ENCODE results near the gene SPDYE1. TPM values are rescaled to one million over a fixed set of nuclear protein-coding genes. Genes with fewer than 3 reads are reported as not detected.
"Not testable (repeated sequence)": the region's sequence is repeated elsewhere in the genome, so short reads cannot be mapped to it uniquely, and the experiment has no call there.

Gene SPDYE1, protein sequence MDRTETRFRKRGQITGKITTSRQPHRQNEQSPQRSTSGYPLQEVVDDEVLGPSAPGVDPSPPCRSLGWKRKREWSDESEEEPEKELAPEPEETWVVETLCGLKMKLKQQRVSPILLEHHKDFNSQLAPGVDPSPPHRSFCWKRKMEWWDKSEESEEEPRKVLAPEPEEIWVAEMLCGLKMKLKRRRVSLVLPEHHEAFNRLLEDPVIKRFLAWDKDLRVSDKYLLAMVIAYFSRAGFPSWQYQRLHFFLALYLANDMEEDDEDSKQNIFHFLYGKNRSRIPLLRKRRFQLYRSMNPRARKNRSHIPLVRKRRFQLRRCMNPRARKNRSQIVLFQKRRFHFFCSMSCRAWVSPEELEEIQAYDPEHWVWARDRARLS
- 0.13 TPM for total RNA-seq
- long read RNA-seq, partial matches to known transcripts = 0 of 21 reads
- long read RNA-seq, other reads (novel, unspliced or antisense) = 21 of 21 reads

DNA sequence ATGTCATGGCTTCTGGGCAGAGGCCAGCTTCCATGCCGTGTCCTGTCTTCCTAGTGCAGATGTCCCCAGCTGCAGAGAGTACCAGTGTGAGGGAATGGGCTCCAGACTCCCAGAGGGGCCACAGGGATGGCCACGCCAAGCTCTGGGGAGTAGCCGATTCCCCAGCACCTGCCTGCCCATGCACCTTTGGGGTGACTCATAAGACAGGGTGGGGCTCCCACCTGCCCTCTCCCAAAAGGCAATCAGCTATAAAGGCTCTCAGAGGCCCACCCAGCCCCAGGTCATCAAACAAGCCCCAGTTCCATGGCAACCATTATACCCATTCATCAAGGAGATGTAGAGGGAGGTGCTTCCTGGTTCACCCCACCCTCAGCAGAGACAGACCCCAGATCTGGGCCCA lies at the start of gene SPDYE1:
Gene SPDYE1 (plus strand): TSS at position 366 of the 400 bp plus-strand sequence. CDS start 2,053 bp downstream, outside the sequence.
- intact Hi-C loops (cut with DNase I); DNase-seq (ENCODE audit: low spot score): not testable (repeated sequence)

DNA sequence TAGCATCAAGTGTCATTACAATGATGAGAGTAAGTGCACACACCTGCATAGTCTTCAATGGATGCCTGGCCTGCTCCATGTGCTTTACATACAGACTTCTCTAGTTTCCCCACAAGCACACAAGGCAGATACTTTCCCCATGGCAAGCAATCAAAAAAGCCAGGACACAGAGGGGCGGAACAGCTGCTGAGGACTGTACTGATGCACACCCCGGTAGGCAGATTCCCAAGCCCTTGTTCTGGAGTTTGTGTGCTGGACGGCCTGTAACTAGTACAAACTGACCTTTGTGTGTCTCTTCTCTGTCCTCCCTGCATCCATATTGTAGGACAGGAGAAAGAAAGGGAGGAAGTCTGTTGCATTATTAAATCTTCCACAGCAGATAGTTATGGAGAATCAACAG lies 45.7 kb upstream of the SPDYE1 start:
- DNase-seq (ENCODE audit: low spot score) = no peak
- intact Hi-C loops (cut with DNase I) = no loop called here

DNA sequence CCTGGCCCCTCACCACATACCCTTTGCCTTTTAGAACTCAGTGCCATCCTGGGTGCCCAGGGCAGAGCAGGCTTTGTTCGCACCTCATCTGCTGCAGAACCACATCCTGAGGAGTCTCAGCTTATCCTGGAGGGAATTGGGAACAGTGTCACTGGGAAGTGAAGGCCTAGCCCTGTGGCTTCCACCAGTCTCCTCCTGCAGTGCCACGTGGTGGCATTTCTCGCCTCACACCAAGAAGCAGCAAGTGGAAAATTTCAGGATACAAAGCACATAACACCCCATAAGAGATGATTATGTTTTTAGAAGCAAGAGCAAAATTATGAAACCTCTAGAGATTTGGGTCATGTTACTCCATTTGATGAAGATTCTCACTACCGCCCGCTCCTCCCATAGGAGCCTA lies 44.6 kb upstream of the SPDYE1 start:
- DNase-seq (ENCODE audit: low spot score) = no peak
- intact Hi-C loops (cut with DNase I) = no loop called here

DNA sequence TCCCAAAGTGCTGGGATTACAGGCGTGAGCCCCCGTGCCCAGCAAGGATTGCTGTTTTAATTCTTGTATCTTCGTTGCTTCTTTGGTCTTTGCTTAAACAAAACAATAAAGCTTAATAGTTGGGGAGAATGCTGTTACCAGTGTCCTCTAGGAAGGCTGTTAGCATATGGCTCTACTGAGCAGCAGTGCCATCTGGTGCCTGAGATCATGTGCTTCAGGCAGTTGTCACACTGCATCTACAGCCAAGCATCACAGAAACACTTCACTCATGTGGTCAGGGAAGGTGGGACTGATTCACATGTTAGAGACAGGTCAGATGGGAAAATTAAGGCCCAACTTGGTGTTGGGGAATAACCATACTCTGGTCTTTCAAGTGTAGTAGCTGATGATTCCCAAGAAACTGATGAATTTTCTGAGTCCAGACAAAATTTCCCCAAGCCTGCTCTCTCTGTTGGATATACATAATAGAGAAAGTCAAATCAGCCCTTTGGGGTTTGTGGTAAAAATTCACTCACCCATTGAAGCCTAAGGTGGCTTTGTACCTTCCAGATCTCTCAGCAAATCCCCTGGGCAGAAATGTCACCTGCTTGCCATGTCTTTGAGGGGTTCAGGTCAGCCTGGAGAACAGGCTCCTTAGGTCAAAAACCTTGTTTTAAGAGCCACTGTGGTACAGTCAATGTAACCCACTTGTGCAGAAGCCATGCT lies 43.0 kb upstream of the SPDYE1 start:
- intact Hi-C loops (cut with DNase I) = no loop called here
- DNase-seq (ENCODE audit: low spot score) = no peak

DNA sequence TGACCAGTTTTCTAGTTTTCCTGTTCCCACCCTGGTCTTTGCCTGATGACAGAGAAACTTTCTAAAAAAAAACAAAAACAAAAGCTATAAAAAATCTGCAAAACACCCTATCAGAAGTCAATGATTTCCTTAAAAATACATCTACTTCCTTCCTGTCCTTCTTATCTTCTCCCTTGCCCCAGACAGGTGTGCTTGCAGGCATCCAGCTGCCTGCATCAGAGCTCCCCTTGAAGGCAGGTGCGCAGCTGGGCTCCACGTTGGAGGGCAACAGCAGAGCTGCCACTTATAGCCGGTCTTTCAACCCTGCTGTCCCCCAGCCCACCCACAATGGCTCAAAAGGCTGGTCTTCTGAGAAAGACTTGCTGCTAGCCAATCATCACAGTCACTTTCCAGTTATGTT lies 41.7 kb upstream of the SPDYE1 start:
- no peak for DNase-seq (ENCODE audit: low spot score)
- intact Hi-C loops (cut with DNase I) = no loop called here

DNA sequence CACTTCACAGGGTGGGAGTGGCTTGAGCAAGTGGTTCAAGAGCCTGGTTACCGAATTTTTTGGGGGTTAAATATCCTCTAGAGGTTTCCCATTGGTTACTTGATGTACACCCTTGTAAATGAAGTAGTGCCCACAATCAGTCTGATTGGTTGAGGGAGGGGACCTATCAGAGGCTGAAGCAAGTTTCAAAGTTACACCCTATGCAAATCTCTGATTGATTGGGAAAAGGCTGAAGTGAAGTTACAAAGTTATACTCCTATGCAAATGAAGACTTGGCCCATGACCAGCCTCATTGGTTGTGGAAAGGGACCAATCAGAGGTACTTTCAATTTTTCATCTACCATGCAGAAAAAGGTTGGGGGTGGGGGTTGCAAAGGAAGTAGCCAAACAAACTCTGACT lies 36.8 kb upstream of the SPDYE1 start:
- DNase-seq (ENCODE audit: low spot score) = no peak
- intact Hi-C loops (cut with DNase I) = no loop called here

DNA sequence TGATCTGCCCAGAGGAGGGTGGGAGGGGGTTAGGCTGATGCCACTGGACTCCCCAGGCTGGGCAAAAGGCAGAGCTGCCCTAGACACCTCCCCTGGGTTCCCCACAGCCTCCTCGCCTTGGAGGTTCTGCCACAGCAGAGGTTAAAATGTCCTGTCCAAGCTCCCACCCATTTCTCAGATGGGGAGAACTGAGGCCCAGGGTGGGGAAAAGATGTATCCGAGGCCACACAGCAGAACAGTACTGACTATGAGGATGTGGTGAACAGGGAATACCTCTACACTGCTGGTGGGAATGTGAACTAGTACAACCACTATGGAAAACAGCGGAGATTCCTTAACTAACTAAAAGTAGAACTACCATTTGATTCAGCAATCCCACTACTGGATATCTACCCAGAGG lies 31.3 kb upstream of the SPDYE1 start:
- intact Hi-C loops (cut with DNase I); DNase-seq (ENCODE audit: low spot score): not testable (repeated sequence)

DNA sequence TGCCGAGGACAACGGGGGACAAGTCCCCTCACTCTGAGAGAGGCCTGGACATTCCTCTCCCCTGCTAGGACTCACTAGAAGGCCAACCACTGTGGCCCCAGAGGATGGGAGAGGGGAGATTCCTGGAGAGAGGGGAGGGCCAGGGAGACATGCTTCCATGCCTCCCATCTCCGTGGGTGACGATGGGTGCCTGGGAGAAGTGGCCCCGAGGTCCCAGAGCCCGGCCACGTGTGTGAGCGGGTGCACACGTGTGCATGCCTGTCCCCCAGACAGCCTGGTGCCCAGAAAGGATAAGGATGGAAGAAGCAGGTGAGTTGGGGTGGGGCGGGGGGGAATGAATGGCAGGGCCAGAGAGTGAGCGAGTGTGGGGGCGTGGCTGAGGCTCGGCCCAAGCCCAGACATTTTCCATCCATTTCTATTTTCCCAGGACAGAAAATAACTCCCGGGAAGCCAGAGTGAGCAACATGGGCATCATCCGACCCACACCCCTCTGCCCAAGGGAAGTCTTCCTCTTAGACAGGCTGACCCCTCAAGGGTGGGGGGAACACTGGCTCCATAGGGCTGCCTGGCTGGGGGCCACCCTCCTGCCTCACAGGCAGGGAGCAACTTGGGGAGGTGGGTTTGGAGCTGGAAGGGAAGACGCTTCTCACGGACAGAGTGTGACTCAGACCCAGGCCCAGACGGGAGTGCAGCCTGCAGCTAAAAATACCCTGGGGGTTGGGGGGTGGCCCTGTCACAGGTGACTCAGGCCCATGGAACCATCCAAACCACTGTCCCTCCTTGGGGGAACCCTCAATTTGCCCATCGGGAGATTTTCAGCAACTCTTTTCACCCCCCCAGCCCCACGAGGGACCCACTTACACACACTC lies 29.3 kb upstream of the SPDYE1 start:
- DNase-seq (ENCODE audit: low spot score); intact Hi-C loops (cut with DNase I): not testable (repeated sequence)

DNA sequence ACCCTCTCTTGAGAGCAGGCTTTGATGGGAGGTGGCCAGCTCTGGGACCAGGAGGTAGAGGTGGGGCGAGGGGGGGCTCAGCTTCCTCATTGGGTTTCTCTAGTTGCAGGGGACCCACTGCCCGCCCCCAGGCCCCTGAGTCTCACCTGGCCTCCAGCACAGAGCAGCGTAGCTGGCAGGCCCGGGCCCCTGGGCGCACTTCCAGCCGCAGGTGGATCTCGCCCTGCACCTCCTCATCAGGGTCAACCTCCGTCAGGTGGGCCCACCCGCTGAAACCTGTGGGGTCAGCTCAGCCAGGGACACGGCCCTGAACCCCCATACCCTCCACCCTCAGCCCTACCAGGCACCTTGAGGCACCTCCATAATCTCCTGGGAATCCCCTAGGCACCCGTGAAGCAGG lies 28.1 kb upstream of the SPDYE1 start:
- DNase-seq (ENCODE audit: low spot score); intact Hi-C loops (cut with DNase I): not testable (repeated sequence)

DNA sequence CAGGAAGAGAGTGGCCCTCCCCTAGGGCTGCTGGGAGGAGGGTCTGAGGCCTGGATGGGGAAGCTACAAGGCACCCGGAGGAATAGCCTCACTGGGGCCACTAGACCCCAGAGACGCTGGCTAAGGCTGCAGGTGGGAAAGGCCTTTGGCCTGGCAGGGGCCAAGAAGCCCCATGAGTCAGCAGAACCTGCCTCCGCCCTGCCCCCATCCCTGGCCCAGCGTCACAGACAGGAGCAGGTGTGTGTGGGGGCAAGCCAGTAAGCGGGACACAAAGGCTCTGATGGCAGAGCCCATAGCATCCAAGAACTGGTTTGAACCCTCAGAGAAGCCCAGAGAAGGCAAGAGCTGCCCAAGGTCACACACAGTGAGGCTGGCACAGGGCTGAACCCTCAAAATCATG lies 27.0 kb upstream of the SPDYE1 start:
- DNase-seq (ENCODE audit: low spot score); intact Hi-C loops (cut with DNase I): not testable (repeated sequence)

DNA sequence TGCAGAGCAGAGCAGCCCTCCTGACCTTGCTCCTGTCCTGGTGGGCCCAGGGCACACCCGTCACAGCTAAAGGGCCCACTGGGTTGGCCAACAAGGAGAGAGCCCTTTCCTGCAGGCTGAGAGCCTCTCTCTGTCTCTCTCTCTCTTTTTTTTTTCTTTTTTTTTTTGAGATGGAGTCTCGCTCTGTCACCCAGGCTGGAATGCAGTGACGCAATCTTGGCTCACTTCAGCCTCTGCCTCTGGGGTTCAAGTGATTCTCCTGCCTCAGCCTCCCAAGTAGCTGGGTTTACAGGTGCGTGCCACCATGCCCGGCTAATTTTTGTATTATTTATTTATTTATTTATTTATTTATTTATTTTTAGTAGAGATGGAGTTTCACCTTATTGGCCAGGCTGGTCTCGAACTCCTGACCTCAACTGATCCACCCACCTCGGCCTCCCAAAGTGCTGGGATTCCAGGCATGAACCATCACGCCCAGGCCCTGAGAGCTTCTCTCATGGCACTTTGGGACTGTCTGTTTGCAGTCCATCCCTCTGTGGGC lies 23.6 kb upstream of the SPDYE1 start:
- DNase-seq (ENCODE audit: low spot score); intact Hi-C loops (cut with DNase I): not testable (repeated sequence)

DNA sequence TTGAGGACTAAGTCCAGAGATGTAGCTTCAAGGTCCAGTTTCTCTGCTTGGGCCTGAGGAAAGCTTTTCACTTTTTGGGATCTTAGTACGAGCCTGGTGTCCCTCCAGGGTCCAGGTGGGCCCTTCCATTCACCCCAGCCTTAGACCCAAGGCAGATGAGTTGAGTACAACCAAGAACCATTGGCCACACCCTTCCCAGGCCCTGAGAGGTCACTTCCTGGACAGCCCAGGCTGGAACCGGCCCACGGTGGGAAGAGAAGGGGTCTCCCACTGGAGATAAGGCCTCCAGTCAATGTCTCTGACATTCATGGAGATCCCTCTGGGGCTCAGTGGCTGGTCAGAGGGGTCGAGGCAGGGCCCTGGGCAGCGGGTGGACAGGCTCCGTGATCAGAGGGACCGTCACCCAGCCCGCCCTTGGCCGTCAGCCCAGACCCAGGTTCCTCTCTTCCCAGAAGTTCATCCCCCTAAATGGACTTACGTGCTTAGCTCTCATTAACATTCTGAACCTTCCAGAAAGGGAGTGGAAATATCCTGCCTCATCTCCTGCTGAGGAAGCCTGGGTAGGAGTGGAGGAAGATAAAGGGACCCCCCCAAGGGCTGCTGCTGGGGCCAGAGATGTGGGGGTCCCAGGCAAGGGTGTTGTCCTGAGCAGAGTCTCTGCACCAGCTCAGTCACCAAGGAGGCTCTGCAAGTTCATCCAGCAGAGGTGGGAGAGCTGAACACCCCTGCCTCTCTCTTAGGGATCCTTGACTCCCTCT lies 22.8 kb upstream of the SPDYE1 start:
- DNase-seq (ENCODE audit: low spot score); intact Hi-C loops (cut with DNase I): not testable (repeated sequence)

DNA sequence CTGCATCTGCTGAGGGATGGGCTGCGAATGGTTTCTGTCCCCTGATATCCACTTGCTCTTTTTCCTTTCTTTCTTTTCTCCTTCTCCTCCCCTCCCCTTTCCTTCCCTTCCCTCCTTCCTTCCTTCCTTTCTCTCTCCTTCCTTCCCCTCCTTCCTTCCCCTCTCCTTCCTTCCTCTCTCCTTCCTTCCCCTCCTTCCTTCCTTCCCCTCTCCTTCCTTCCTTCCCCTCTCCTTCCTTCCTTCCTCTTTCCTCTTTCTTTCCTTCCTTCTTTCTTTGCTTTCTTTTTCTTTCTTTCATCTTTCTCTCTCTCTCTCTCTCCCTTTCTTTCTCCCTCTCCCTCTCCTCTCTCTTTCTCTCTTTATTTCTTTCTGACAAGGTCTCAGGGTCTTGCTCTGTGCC lies 20.2 kb upstream of the SPDYE1 start:
- DNase-seq (ENCODE audit: low spot score) = no peak
- intact Hi-C loops (cut with DNase I) = no loop called here

DNA sequence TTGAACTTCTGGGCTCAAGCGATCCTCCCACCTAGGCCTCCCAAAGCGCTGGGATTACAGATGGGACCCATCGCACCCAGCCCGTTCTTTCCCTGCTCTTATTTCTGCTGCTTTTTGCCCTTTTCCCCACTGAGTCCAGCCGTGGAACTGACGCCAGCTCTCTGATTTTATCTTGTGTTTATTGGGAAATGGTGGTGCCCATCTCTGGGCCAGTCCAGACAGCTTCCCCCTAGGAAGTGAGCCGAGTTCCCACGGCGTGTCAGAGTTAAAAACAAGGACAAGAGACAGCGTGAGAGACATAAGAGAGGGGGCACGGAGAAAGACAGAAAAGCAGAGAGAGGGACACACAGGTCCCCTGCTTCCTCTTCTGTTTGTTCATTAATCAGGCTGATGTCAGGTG lies 19.6 kb upstream of the SPDYE1 start:
- DNase-seq (ENCODE audit: low spot score); intact Hi-C loops (cut with DNase I): not testable (repeated sequence)

DNA sequence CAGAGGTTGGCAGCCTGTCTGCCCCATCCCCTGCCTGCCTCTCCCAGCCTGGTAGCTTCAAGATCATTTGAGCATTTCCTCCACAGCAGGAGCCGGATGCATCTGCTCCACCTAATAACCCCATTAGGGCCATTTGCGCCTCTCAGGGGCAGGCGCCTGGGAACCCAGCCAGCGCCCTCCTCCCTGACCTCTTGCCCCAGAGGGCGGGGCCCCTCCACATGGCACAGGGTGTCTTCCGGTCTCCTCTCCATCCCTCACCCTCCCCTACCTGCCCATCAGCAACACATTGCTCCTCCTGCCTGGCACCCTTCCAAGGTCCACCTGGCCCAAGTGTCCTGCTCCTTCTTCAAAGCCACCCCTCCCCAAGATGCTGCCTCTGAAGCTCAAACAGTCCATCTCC lies 14.8 kb upstream of the SPDYE1 start:
- DNase-seq (ENCODE audit: low spot score); intact Hi-C loops (cut with DNase I): not testable (repeated sequence)

DNA sequence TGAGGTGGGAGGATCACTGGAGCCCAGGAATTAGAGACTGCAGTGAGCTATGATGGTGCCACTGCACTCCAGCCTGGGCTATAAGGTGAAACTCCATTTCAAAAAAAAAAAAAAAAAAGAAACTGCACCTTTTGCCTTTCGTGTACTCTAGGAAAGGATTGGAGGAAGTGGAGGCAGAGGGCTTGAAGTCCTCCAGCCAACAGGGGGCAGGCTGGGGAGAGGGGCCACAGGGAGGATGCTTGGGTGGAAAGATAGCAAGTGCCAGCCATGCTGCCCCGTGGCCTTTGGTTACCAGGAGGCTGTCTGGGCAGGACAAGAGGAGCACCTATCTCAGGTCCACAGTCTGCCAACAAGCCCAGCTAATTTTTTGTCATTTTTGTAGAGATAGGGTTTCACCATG lies 14.0 kb upstream of the SPDYE1 start:
- intact Hi-C loops (cut with DNase I); DNase-seq (ENCODE audit: low spot score): not testable (repeated sequence)

DNA sequence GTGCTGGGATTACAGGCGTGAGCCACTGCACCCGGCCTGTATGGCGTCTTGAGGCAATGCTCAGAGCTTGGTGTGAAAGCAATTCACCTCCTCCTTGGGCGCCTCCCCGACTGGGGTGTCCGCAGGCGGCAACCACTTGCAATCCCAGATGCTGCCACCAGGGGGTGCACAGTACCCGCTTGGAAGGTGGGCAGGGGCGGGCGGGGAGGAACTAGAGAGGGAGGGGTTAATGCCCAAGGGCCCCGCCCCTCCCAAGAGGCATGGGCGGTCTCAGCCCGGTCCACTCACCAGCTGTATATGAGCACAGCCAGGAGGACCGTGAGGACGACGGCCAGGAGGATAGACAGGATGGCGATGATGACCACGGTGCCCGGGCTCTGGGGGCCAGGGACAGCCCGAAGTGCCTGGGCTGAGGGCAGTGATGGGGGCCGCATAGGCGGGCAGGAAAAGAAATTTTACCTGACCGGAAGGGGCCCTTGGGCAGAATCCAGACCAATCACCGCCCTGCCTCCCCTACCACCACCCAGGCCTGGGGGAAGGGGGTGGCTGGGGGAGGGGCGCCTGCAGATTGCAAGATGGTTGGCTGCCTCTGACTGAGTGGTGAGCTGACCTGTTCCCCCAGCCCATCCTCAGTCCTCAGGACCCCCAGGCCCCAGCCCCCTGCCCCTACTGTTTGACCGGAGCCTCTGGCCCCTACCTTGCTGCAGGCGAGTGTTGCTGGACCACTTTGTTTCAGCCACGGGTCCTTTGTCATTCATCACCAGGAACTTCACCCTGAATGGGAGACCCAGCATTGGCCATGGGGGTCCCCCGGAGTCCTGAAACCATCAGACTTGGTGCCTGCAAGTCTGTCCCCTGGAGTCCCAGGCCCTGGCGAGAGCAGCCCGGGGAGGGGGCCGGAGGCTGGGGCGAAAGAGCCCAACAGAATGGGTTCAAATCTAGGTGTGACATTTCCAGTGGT lies 11.5 kb upstream of the SPDYE1 start:
- DNase-seq (ENCODE audit: low spot score); intact Hi-C loops (cut with DNase I): not testable (repeated sequence)

DNA sequence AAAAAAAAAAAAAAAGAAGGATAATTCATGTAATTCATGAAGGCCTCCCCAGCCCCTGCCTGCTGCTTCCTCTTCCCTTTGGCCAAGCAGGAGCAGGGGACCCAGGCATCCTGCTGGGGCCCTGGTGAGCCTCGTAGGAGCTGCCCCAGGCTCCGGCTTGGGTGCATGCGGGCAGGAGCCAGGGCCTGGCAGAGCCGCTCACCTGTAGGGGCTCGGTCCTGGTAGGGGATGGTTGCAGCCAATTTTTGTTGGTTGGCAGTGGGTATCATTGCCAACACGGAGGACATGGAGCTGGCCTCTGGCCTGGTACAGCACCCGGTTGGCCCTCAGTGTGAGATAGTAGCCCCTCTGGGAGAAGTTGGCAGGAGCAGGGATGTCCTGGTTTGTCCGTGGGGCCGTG lies 10.2 kb upstream of the SPDYE1 start:
- DNase-seq (ENCODE audit: low spot score); intact Hi-C loops (cut with DNase I): not testable (repeated sequence)
